GM12801 (cell line): ENCODE measurements around the gene LMBRD1.

ENCODE experiments used
- CTCF ChIP-seq: IDR thresholded peaks from one replicate; pipeline ENCODE4 v1.5.1; 2011; ENCODE audit warnings: control low read depth; ENCODE audit not compliant: insufficient read length; ENCODE audit errors: extremely low read depth

The LMBRD1 gene

GRCh38 chr6:69693762-69694161 lies 103.0 kb downstream of the LMBRD1 start:
- TF ChIP-seq CTCF: no peak

GRCh38 chr6:69690986-69691385 lies 105.8 kb downstream of the LMBRD1 start:
- no peak for TF ChIP-seq CTCF

- TF ChIP-seq CTCF: no peak
These were observed 116.5 kb downstream of the LMBRD1 start for GRCh38 chr6:69680302-69680701.

GRCh38 chr6:69673298-69673697 lies 123.5 kb downstream of the LMBRD1 start:
- no peak for TF ChIP-seq CTCF

GRCh38 chr6:69668916-69669315 lies 127.9 kb downstream of the LMBRD1 start:
- TF ChIP-seq CTCF: no peak

- no peak for TF ChIP-seq CTCF
These were observed 131.4 kb downstream of the LMBRD1 start for GRCh38 chr6:69665437-69665836.

- TF ChIP-seq CTCF: no peak
These were observed 132.3 kb downstream of the LMBRD1 start for GRCh38 chr6:69664551-69664950.

- TF ChIP-seq CTCF: no peak
These were observed 133.6 kb downstream of the LMBRD1 start for GRCh38 chr6:69663215-69663614.
